PFSK-1 (cell line): ENCODE data around the gene DUSP8.

Experiments used
- POLR2AphosphoS5 ChIP-seq: IDR thresholded peaks from 2 replicates; pipeline ENCODE4 v1.6.1; 2012; ENCODE audit warnings: low read depth, mild to moderate bottlenecking, control low read depth, low read length, moderate library complexity
- SIN3A ChIP-seq: IDR thresholded peaks from 2 replicates; pipeline ENCODE4 v1.6.1; 2012; ENCODE audit warnings: mild to moderate bottlenecking, low read length, moderate library complexity, borderline replicate concordance; ENCODE audit not compliant: insufficient read depth
- TAF1 ChIP-seq: IDR thresholded peaks from 2 replicates; pipeline ENCODE4 v1.6.1; 2012; ENCODE audit warnings: low read length, control low read depth, borderline replicate concordance; ENCODE audit not compliant: insufficient read depth

GRCh38 chr11:1570001-1570453 is 2.0 kb downstream of the DUSP8 start:
- no peak for TF ChIP-seq TAF1
- no peak for TF ChIP-seq SIN3A
- no peak for TF ChIP-seq POLR2AphosphoS5
